ENCODE results near the gene TRAPPC5. TPM values are rescaled to one million over a fixed set of nuclear protein-coding genes. Genes with fewer than 3 reads are reported as not detected.

TRAPPC5 gene
- total and polyA plus RNA-seq, 4 experiments from 2014 or later: 60.7 to 153 (median 103) TPM

DNA sequence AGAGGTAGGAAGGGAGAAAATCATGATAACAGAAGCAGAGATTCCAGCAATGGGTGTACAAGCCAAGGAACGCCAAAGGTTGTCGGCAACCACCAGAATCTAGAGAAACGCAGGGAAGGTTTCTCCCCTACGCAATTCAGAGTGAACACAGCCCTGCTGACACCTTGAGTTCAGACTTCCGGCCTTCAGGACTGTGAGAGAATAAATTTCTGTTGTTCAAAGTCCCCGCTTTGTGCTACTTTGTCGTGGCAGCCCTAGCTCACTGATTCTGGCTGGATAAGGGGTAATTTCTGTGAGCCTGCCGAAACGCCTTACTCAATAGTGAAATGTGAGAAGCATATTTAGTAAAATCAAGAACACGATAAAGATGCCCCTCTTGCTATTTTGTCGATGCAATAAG lies 56.6 kb downstream of the TRAPPC5 start:
- no peak overlapping the region for H3K4me3 ChIP-seq (ENCODE audit: low read length in 2 of 2)
- H3K36me3 Mint-ChIP-seq: no peaks in the 10 kb centered on the region
- ChIA-PET CTCF (ENCODE audit: partially characterized antibody) (interaction anchor here (0.7 kb wide), 1 partner anchor 373 kb away, joined by 3 read pairs; no protein-coding TSS in a partner anchor), POLR2A (ENCODE audit: partially characterized antibody) (no interaction called here)
- H3K9me3 ChIP-seq (ENCODE audit: control insufficient read depth in 1 of 2, low read length in 2 of 2): no peaks in the 10 kb centered on the region
- H3K36me3 ChIP-seq (ENCODE audit: insufficient read depth, low read length): no peaks in the 10 kb centered on the region
- H3K4me3 Mint-ChIP-seq: no peak overlapping the region
- no peaks in the 10 kb centered on the region for H3K27me3 ChIP-seq (ENCODE audit: insufficient read depth, low read length)
- DNase-seq: no peak
- H3K27ac ChIP-seq (ENCODE audit: low read depth, low read length): no peak overlapping the region
- H3K4me1 ChIP-seq (ENCODE audit: insufficient read depth, low read length): no peaks in the 10 kb centered on the region
- H3K27me3 Mint-ChIP-seq: peaks cover 16 to 19% of the 10 kb centered on the region in 2 donors
- H3K9me3 Mint-ChIP-seq: peaks cover 0 to 1% (median 0%) of the 10 kb centered on the region in 8 donors
- intact Hi-C loops (cut with micrococcal nuclease): no loop called here
- H3K27ac Mint-ChIP-seq: no peak overlapping the region
- H3K4me1 Mint-ChIP-seq: peaks cover 0 to 2% (median 0%) of the 10 kb centered on the region in 4 donors

Other genes starting within 250 kb of the TRAPPC5 start
- under 1 TPM; 0.64 to 0.73 TPM for gene PEX11G, start 191.8 kb upstream of the TRAPPC5 start, total RNA-seq
- gene PEX11G, start 191.8 kb upstream of the TRAPPC5 start, polyA plus RNA-seq: 1 to 10 TPM in 1 of 2 donors, under 1 TPM in 1; 0.64 to 1.7 TPM
- gene ZNF358, start 164.7 kb upstream of the TRAPPC5 start, total RNA-seq: 1 to 10 TPM; 8.4 to 8.7 TPM
- gene ZNF358, start 164.7 kb upstream of the TRAPPC5 start, polyA plus RNA-seq: 1 to 10 TPM in 1 of 2 donors, not detected in 1; 1.6 TPM
- 10 to 100 TPM; 14.1 to 14.9 TPM for gene MCOLN1, start 158.2 kb upstream of the TRAPPC5 start, total RNA-seq
- 1 to 10 TPM; 8.0 to 9.1 TPM for gene MCOLN1, start 158.2 kb upstream of the TRAPPC5 start, polyA plus RNA-seq
- gene PNPLA6, start 145.1 kb upstream of the TRAPPC5 start, total RNA-seq: 100 to 1,000 TPM; 168 to 169 TPM
- gene PNPLA6, start 145.1 kb upstream of the TRAPPC5 start, polyA plus RNA-seq: 10 to 100 TPM in 1 of 2 donors, 1 to 10 TPM in 1; 4.7 to 14.1 TPM
- under 1 TPM; 0.15 to 0.19 TPM for gene CAMSAP3, start 85.0 kb upstream of the TRAPPC5 start, total RNA-seq
- under 1 TPM in 1 of 2 donors, not detected in 1; 0.07 TPM for gene CAMSAP3, start 85.0 kb upstream of the TRAPPC5 start, polyA plus RNA-seq
- gene XAB2, start 51.3 kb upstream of the TRAPPC5 start, total RNA-seq: 10 to 100 TPM; 75.6 to 77.2 TPM
- gene XAB2, start 51.3 kb upstream of the TRAPPC5 start, polyA plus RNA-seq: 1 to 10 TPM; 5.4 to 9.6 TPM
- gene PET100, start 51.0 kb upstream of the TRAPPC5 start, total RNA-seq: 100 to 1,000 TPM; 120 to 144 TPM
- gene PET100, start 51.0 kb upstream of the TRAPPC5 start, polyA plus RNA-seq: 100 to 1,000 TPM; 127 to 279 TPM
- 1 to 10 TPM; 5.7 to 6.4 TPM for gene PCP2, start 47.1 kb upstream of the TRAPPC5 start, total RNA-seq
- 1 to 10 TPM in 1 of 2 donors, under 1 TPM in 1; 0.96 to 1.2 TPM for gene PCP2, start 47.1 kb upstream of the TRAPPC5 start, polyA plus RNA-seq
- gene STXBP2, start 43.7 kb upstream of the TRAPPC5 start, total RNA-seq: 100 to 1,000 TPM; 219 to 220 TPM
- 10 to 100 TPM; 73.1 to 88.8 TPM for gene STXBP2, start 43.7 kb upstream of the TRAPPC5 start, polyA plus RNA-seq
- gene RETN, start 11.8 kb upstream of the TRAPPC5 start, total RNA-seq: not detected
- gene RETN, start 11.8 kb upstream of the TRAPPC5 start, polyA plus RNA-seq: under 1 TPM; 0.48 to 0.94 TPM
- gene MCEMP1, start 3.7 kb upstream of the TRAPPC5 start, total RNA-seq: not detected
- gene MCEMP1, start 3.7 kb upstream of the TRAPPC5 start, polyA plus RNA-seq: not detected
- not detected for gene FCER2, start 21.3 kb downstream of the TRAPPC5 start, total RNA-seq
- gene FCER2, start 21.3 kb downstream of the TRAPPC5 start, polyA plus RNA-seq: under 1 TPM in 1 of 2 donors, not detected in 1; 0.93 TPM
- not detected for gene CLEC4G, start 51.3 kb downstream of the TRAPPC5 start, total RNA-seq
- not detected for gene CLEC4G, start 51.3 kb downstream of the TRAPPC5 start, polyA plus RNA-seq
- under 1 TPM; 0.17 to 0.28 TPM for gene CD209, start 66.7 kb downstream of the TRAPPC5 start, total RNA-seq
- gene CD209, start 66.7 kb downstream of the TRAPPC5 start, polyA plus RNA-seq: not detected
- gene CLEC4M, start 82.4 kb downstream of the TRAPPC5 start, total RNA-seq: not detected
- gene CLEC4M, start 82.4 kb downstream of the TRAPPC5 start, polyA plus RNA-seq: not detected
- gene EVI5L, start 149.4 kb downstream of the TRAPPC5 start, total RNA-seq: 10 to 100 TPM; 11.9 to 14.1 TPM
- gene EVI5L, start 149.4 kb downstream of the TRAPPC5 start, polyA plus RNA-seq: 1 to 10 TPM; 1.1 to 2.8 TPM
- under 1 TPM; 0.29 to 0.36 TPM for gene PRR36, start 193.6 kb downstream of the TRAPPC5 start, total RNA-seq
- gene PRR36, start 193.6 kb downstream of the TRAPPC5 start, polyA plus RNA-seq: under 1 TPM in 1 of 2 donors, not detected in 1; 0.06 TPM
- not detected for gene LRRC8E, start 207.7 kb downstream of the TRAPPC5 start, total RNA-seq
- gene LRRC8E, start 207.7 kb downstream of the TRAPPC5 start, polyA plus RNA-seq: not detected
- 10 to 100 TPM; 59.7 to 62.5 TPM for gene MAP2K7, start 223.0 kb downstream of the TRAPPC5 start, total RNA-seq
- gene MAP2K7, start 223.0 kb downstream of the TRAPPC5 start, polyA plus RNA-seq: 1 to 10 TPM in 1 of 2 donors, under 1 TPM in 1; 0.57 to 2.5 TPM
- under 1 TPM; 0.93 to 1.00 TPM for gene TGFBR3L, start 234.0 kb downstream of the TRAPPC5 start, total RNA-seq
- gene TGFBR3L, start 234.0 kb downstream of the TRAPPC5 start, polyA plus RNA-seq: not detected
- gene SNAPC2, start 239.5 kb downstream of the TRAPPC5 start, total RNA-seq: 10 to 100 TPM; 16.3 to 18.9 TPM
- 10 to 100 TPM in 1 of 2 donors, 1 to 10 TPM in 1; 9.0 to 22.1 TPM for gene SNAPC2, start 239.5 kb downstream of the TRAPPC5 start, polyA plus RNA-seq
- not detected for gene CTXN1, start 245.3 kb downstream of the TRAPPC5 start, total RNA-seq
- not detected for gene CTXN1, start 245.3 kb downstream of the TRAPPC5 start, polyA plus RNA-seq

Measured in CD4-positive, alpha-beta memory T cell (primary cell).